Caco-2 (cell line): ENCODE data around the gene EFTUD2. TPM values are rescaled to one million over a fixed set of nuclear protein-coding genes. Genes with fewer than 3 reads are reported as not detected.

ENCODE experiments used
- BruUV-seq: library from RNA; stranded (reverse); fragments of 400-500 nt; replicated peaks from 2 replicates; lab custom pipeline; 2021; lab: Mats Ljungman, UMichigan
- CTCF ChIA-PET: fragments of 300-600 bp; sonication (Branson Sonifier 250); formaldehyde crosslinking; loops from one replicate; lab custom pipeline; 2022; ENCODE audit warnings: antibody characterized with exemption; lab: Charles Lee
- POLR2A ChIA-PET: fragments of 300-600 bp; sonication (Branson Sonifier 250); formaldehyde crosslinking; loops from one replicate; lab custom pipeline; 2022; ENCODE audit warnings: antibody characterized with exemption; lab: Charles Lee
- DNase-seq, 2 experiments: peaks; one replicate each; pipeline versions ENCODE4 v3.0.0 to v3.0.0-alpha.2; 2020 to 2022
- H3K27me3 ChIP-seq: replicated peaks from 2 replicates; pipeline ENCODE4 v1.6.0; 2011; ENCODE audit warnings: low read length; ENCODE audit not compliant: control insufficient read depth, insufficient read depth
- H3K36me3 ChIP-seq: 2 replicates; pipeline ENCODE4 v1.5.1; 2011; ENCODE audit warnings: low read length; ENCODE audit not compliant: control insufficient read depth, insufficient read depth
- H3K4me1 ChIP-seq: fragments of 250-450 bp; sonication (Bioruptor Pico); 2 replicates; pipeline ENCODE4 v1.5.1; 2020; ENCODE audit warnings: mild to moderate bottlenecking
- H3K4me3 ChIP-seq: 2 replicates; pipeline ENCODE4 v1.5.1; 2011; ENCODE audit warnings: low read depth, mild to moderate bottlenecking, control low read depth, low read length
- H3K9me3 ChIP-seq: fragments of 250-450 bp; sonication (Bioruptor Pico); 2 replicates; pipeline ENCODE4 v1.5.1; 2020; ENCODE audit warnings: mild to moderate bottlenecking, moderate library complexity
- H3K27ac Mint-ChIP-seq: one replicate; pipeline ENCODE4 v1.8.0; 2022; ENCODE audit warnings: mixed read lengths; ENCODE audit not compliant: unreplicated experiment
- H3K27me3 Mint-ChIP-seq: one replicate; pipeline ENCODE4 v1.8.0; 2022; ENCODE audit warnings: mixed read lengths; ENCODE audit not compliant: insufficient read depth, unreplicated experiment
- H3K36me3 Mint-ChIP-seq: one replicate; pipeline ENCODE4 v1.8.0; 2022; ENCODE audit warnings: mild to moderate bottlenecking, mixed read lengths; ENCODE audit not compliant: insufficient read depth, unreplicated experiment
- H3K4me1 Mint-ChIP-seq: one replicate; pipeline ENCODE4 v1.8.0; 2022; ENCODE audit warnings: low read depth, mixed read lengths; ENCODE audit not compliant: unreplicated experiment
- H3K4me3 Mint-ChIP-seq: one replicate; pipeline ENCODE4 v1.8.0; 2022; ENCODE audit warnings: mild to moderate bottlenecking, moderate library complexity, mixed read lengths; ENCODE audit not compliant: unreplicated experiment
- H3K9me3 Mint-ChIP-seq: one replicate; pipeline ENCODE4 v1.8.0; 2022; ENCODE audit warnings: mixed read lengths; ENCODE audit not compliant: unreplicated experiment
- intact Hi-C: fragments of 100-400 bp; cut with micrococcal nuclease; formaldehyde crosslinking; loops from one replicate; pipeline ENCODE4 v1.10.0; 2022; ENCODE audit not compliant: unreplicated experiment
- total RNA-seq: library from RNA; stranded (reverse); gene quantifications from 2 replicates; pipeline ENCODE4 v1.2.3, GENCODE V29; 2022
- TF ChIP-seq, protein P1 (sequence below), 2 experiments: fragments of 200-600 bp in 1 of 2; IDR thresholded peaks; 1 replicate in 1 of 2; 2 replicates in 1 of 2; pipeline versions ENCODE4 v1.5.1 to v1.8.0; 2011 to 2022; ENCODE audit warnings: antibody characterized with exemption in 1 of 2, control low read depth in 1 of 2, inconsistent platforms in 1 of 2, low read depth in 1 of 2, low read length in 1 of 2, mild to moderate bottlenecking in 1 of 2, moderate library complexity in 1 of 2; ENCODE audit not compliant: insufficient read depth in 1 of 2, severe bottlenecking in 1 of 2, unreplicated experiment in 1 of 2

The EFTUD2 gene
- total RNA-seq, 1 experiment from 2014 or later: 175 TPM

GRCh38 chr17:44914698-44915271, 15.5 kb upstream of the EFTUD2 start:
- TF ChIP-seq, protein P1, sequence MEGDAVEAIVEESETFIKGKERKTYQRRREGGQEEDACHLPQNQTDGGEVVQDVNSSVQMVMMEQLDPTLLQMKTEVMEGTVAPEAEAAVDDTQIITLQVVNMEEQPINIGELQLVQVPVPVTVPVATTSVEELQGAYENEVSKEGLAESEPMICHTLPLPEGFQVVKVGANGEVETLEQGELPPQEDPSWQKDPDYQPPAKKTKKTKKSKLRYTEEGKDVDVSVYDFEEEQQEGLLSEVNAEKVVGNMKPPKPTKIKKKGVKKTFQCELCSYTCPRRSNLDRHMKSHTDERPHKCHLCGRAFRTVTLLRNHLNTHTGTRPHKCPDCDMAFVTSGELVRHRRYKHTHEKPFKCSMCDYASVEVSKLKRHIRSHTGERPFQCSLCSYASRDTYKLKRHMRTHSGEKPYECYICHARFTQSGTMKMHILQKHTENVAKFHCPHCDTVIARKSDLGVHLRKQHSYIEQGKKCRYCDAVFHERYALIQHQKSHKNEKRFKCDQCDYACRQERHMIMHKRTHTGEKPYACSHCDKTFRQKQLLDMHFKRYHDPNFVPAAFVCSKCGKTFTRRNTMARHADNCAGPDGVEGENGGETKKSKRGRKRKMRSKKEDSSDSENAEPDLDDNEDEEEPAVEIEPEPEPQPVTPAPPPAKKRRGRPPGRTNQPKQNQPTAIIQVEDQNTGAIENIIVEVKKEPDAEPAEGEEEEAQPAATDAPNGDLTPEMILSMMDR (IDR thresholded peaks at IDR 0.05; ENCODE audit: insufficient read depth in 1 of 2, low read depth in 1 of 2, low read length in 1 of 2, severe bottlenecking in 1 of 2, unreplicated experiment in 1 of 2): no peak
- intact Hi-C loops: no loop called here
- no peaks in the 10 kb centered on the region for H3K36me3 ChIP-seq
- CTCF ChIA-PET: interaction anchor here (0.7 to 0.9 kb wide), 2 partner anchors 12 to 38 kb away, joined by 3 to 4 read pairs; no protein-coding TSS in a partner anchor
- peaks cover 7% of the 10 kb centered on the region for H3K4me1 Mint-ChIP-seq
- no peak overlapping the region for H3K4me3 ChIP-seq
- H3K9me3 ChIP-seq: no peaks in the 10 kb centered on the region
- no peak overlapping the region for H3K4me3 Mint-ChIP-seq
- H3K27me3 ChIP-seq: no peaks in the 10 kb centered on the region
- no TSS peak for BruUV-seq
- peaks cover 6% of the 10 kb centered on the region; the same call in 1 of the 2 replicates for H3K4me1 ChIP-seq
- peaks cover 9% of the 10 kb centered on the region for H3K27me3 Mint-ChIP-seq
- no peak for DNase-seq
- no peaks in the 10 kb centered on the region for H3K36me3 Mint-ChIP-seq
- H3K9me3 Mint-ChIP-seq: no peaks in the 10 kb centered on the region
- no peak overlapping the region for H3K27ac Mint-ChIP-seq
- POLR2A ChIA-PET: no interaction called here

DNA sequence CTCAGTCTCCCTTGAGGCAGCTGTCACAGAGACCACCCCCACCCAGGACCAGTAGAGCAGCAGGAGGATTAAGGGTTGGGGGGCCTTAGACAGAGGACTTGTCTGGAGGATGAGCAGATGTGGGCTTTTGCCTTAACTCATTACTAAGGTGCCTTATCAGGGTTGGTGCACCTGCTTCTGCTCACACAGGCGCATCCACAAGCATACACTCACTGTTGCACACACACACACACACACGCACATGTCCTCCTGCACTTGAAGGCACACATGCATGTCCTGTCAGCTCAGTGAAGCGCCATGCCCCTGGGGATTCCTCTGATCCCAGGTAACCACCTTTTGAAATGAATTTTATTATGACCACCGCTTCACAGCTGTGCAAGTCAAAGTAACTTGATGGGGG, 14.9 kb upstream of the EFTUD2 start:
- H3K9me3 Mint-ChIP-seq: no peaks in the 10 kb centered on the region
- Histone ChIP-seq H3K9me3 (no peaks in the 10 kb centered on the region), H3K36me3 (no peaks in the 10 kb centered on the region), H3K4me1 (peaks cover 6% of the 10 kb centered on the region; the same call in 1 of the 2 replicates), H3K27me3 (no peaks in the 10 kb centered on the region), H3K4me3 (no peak overlapping the region)
- peaks cover 9% of the 10 kb centered on the region for H3K27me3 Mint-ChIP-seq
- no peak overlapping the region for H3K4me3 Mint-ChIP-seq
- POLR2A ChIA-PET: no interaction called here
- TF ChIP-seq, protein P1 (IDR thresholded peaks at IDR 0.05; ENCODE audit: insufficient read depth in 1 of 2, low read depth in 1 of 2, low read length in 1 of 2, severe bottlenecking in 1 of 2, unreplicated experiment in 1 of 2): no peak
- peaks cover 7% of the 10 kb centered on the region for H3K4me1 Mint-ChIP-seq
- CTCF ChIA-PET: interaction anchor here (0.7 to 0.9 kb wide), 2 partner anchors 11 to 39 kb away, joined by 3 to 4 read pairs; no protein-coding TSS in a partner anchor
- no TSS peak for BruUV-seq
- H3K27ac Mint-ChIP-seq: no peak overlapping the region
- no peak for DNase-seq
- intact Hi-C loops: no loop called here
- H3K36me3 Mint-ChIP-seq: no peaks in the 10 kb centered on the region

DNA sequence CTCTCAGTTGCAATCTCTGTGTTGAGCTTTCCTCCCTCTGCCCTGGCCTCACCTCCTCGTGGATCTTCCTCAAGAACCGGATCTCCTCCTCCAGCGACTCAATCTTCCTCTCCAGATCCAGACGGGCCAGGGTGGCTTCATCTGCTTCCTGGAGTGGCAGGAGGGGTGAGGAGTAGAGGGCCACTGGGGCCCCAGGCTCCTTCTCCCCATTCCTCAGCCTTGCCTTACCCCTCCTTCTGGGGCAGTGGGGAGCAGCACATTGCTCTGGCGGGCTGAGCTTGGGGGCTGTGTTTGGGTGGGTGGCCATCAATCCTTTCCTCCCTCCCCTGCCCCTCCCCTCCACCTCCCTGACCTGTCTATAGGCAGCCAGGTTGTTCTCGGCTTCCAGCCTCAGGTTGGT, 14.4 kb upstream of the EFTUD2 start:
- POLR2A ChIA-PET: no interaction called here
- H3K27me3 Mint-ChIP-seq: peaks cover 9% of the 10 kb centered on the region
- CTCF ChIA-PET: interaction anchor here (0.7 kb wide), 1 partner anchor 109 kb away, joined by 3 read pairs; no protein-coding TSS in a partner anchor

More for the DNA sequence above, 14.4 kb upstream of the EFTUD2 start:
- Mint-ChIP-seq H3K36me3 (no peaks in the 10 kb centered on the region), H3K9me3 (no peaks in the 10 kb centered on the region), H3K4me1 (peaks cover 7% of the 10 kb centered on the region), H3K27ac (peak overlapping the region; percentile 19), H3K4me3 (no peak overlapping the region)
- BruUV-seq: no TSS peak
- H3K36me3 ChIP-seq: no peaks in the 10 kb centered on the region
- intact Hi-C loops: no loop called here
- H3K4me1 ChIP-seq: peaks cover 6% of the 10 kb centered on the region; the same call in 1 of the 2 replicates
- TF ChIP-seq, protein P1 (IDR thresholded peaks at IDR 0.05; ENCODE audit: insufficient read depth in 1 of 2, low read depth in 1 of 2, low read length in 1 of 2, severe bottlenecking in 1 of 2, unreplicated experiment in 1 of 2): no peak
- no peaks in the 10 kb centered on the region for H3K9me3 ChIP-seq
- H3K4me3 ChIP-seq: no peak overlapping the region
- no peaks in the 10 kb centered on the region for H3K27me3 ChIP-seq
- DNase-seq: no peak
